ENCODE measurements around the gene PARP2. TPM values are rescaled to one million over a fixed set of nuclear protein-coding genes. Genes with fewer than 3 reads are reported as not detected.

The PARP2 gene
- total and polyA plus RNA-seq, 2 of the 8 experiments (the other 6 are each of a cell fraction or from before 2014, with no cell fraction given) = 27.7 to 41.7 TPM

- Histone ChIP-seq H3K9ac (replicated peaks in 1 of 4; ENCODE audit: extremely low read depth in 1 of 4, low read depth in 3 of 4, low read length in 3 of 4) (no peak overlapping the region), H3K23me2 (ENCODE audit: low read depth, low read length) (no peaks in the 10 kb centered on the region), H2BK120ac (replicated peaks; ENCODE audit: low read depth, low read length) (no peak overlapping the region), H3K27ac (ENCODE audit: low read depth, low read length) (no peak overlapping the region), H3K79me2 (ENCODE audit: control insufficient read depth in 1 of 2, insufficient read depth in 2 of 2, low read length in 2 of 2) (no peaks in the 10 kb centered on the region), H4K20me1 (replicated peaks in 1 of 2; ENCODE audit: control insufficient read depth in 1 of 2, insufficient read depth in 2 of 2, low read length in 2 of 2) (peaks cover 2 to 3% of the 10 kb centered on the region in 2 experiments), H3K79me1 (ENCODE audit: low read depth, low read length) (no peaks in the 10 kb centered on the region), H2BK15ac (ENCODE audit: low read length) (no peak overlapping the region), H3K4me2 (ENCODE audit: insufficient read depth in 1 of 2, low read depth in 2 of 2, low read length in 2 of 2) (no peak overlapping the region), H4K91ac (replicated peaks; ENCODE audit: insufficient read length, low read length) (no peak overlapping the region), H2BK5ac (ENCODE audit: low read depth, low read length) (no peak overlapping the region), H3K18ac (ENCODE audit: extremely low read depth, low read length) (no peak overlapping the region), H2AFZ (ENCODE audit: low read length) (no peak overlapping the region), H3K36me3 (ENCODE audit: control insufficient read depth in 2 of 4, insufficient read depth in 4 of 4, low read length in 3 of 4) (peaks cover 3 to 23% (median 15%) of the 10 kb centered on the region in 4 experiments; a peak in 5 of 8 replicates), H3K4me3 (ENCODE audit: extremely low read depth in 1 of 4, insufficient read depth in 2 of 4, low read depth in 3 of 4, low read length in 4 of 4) (no peak overlapping the region), H4K5ac (ENCODE audit: insufficient read length, low read depth, low read length) (no peak overlapping the region), H3K9me3 (ENCODE audit: insufficient read depth in 2 of 2, low read depth in 1 of 2, low read length in 1 of 2) (no peaks in the 10 kb centered on the region), H3K27me3 (replicated peaks in 1 of 4; ENCODE audit: control insufficient read depth in 3 of 4, extremely low read depth in 1 of 4, insufficient read depth in 3 of 4, low read length in 3 of 4) (no peaks in the 10 kb centered on the region; a peak in 1 of 7 replicates), H3K14ac (ENCODE audit: insufficient read length) (no peak overlapping the region), H3K56ac (replicated peaks; ENCODE audit: insufficient read length, low read depth, low read length) (no peak overlapping the region), H3K4ac (replicated peaks; ENCODE audit: insufficient read length, low read depth, low read length) (no peak overlapping the region), H2BK20ac (ENCODE audit: low read length) (no peak overlapping the region), H3K23ac (ENCODE audit: insufficient read length) (no peak overlapping the region), H2BK12ac (ENCODE audit: low read depth, low read length) (no peak overlapping the region), H4K8ac (ENCODE audit: extremely low read depth, insufficient read depth, low read length) (no peak overlapping the region; the same call in 1 of the 2 replicates), H3K4me1 (replicated peaks in 1 of 4; ENCODE audit: control insufficient read depth in 3 of 4, insufficient read depth in 4 of 4, low read length in 3 of 4) (no peaks in the 10 kb centered on the region), H2AK5ac (ENCODE audit: low read depth, low read length) (no peak overlapping the region)
- DNase-seq (ENCODE audit: low read depth in 1 of 2, low spot score in 2 of 2) (no peak), FAIRE-seq (no peak)
- ChIA-PET POLR2A (ENCODE audit: partially characterized antibody) (interaction anchor here (0.7 to 1.0 kb wide), 2 partner anchors 13 to 25 kb away, joined by 3 to 5 read pairs; no protein-coding TSS in a partner anchor), CTCF (ENCODE audit: partially characterized antibody) (interaction anchor here (0.8 to 1.5 kb wide), 2 partner anchors 31 to 34 kb away, joined by 4 to 8 read pairs; no protein-coding TSS in a partner anchor)
- WGBS, 2 experiments (ENCODE audit: extremely low coverage in 1 of 2, insufficient coverage in 1 of 2, insufficient read length in 1 of 2, insufficient replicate concordance in 2 of 2, low coverage in 1 of 2, low lambda C conversion rate in 2 of 2, missing lambda C conversion rate in 1 of 2) = 87% methylated on average over 7 of the region's 7 CpGs; no CpG with 5 or more reads in 1 of the 2 experiments
- no peak for TF ChIP-seq POLR2AphosphoS5 (IDR thresholded peaks at IDR 0.05; ENCODE audit: low read depth, low read length)
- TF ChIP-seq JUND (IDR thresholded peaks at IDR 0.05; ENCODE audit: low read length) = no peak
- no peak for TF ChIP-seq BCL11A (IDR thresholded peaks at IDR 0.05; ENCODE audit: low read depth in 2 of 2, low read length in 2 of 2)
- TF ChIP-seq ZNF274 (IDR thresholded peaks at IDR 0.05; ENCODE audit: borderline replicate concordance, extremely low read depth, low read length) = no peak
- no peak for TF ChIP-seq KDM1A (IDR thresholded peaks at IDR 0.05; ENCODE audit: borderline replicate concordance, low read length)
- no peak for TF ChIP-seq SUZ12 (IDR thresholded peaks at IDR 0.05; ENCODE audit: low read length)
- no peak for TF ChIP-seq POLR2A (IDR thresholded peaks at IDR 0.05; ENCODE audit: control extremely low read depth in 1 of 2, low read depth in 2 of 2, low read length in 2 of 2)
- no peak for TF ChIP-seq TBP (IDR thresholded peaks at IDR 0.05; ENCODE audit: low read depth, low read length)
- TF ChIP-seq RNF2 (IDR thresholded peaks at IDR 0.05; ENCODE audit: borderline replicate concordance, low read depth, low read length, missing control alignments, poor library complexity, severe bottlenecking) = no peak
- TF ChIP-seq, protein P1, sequence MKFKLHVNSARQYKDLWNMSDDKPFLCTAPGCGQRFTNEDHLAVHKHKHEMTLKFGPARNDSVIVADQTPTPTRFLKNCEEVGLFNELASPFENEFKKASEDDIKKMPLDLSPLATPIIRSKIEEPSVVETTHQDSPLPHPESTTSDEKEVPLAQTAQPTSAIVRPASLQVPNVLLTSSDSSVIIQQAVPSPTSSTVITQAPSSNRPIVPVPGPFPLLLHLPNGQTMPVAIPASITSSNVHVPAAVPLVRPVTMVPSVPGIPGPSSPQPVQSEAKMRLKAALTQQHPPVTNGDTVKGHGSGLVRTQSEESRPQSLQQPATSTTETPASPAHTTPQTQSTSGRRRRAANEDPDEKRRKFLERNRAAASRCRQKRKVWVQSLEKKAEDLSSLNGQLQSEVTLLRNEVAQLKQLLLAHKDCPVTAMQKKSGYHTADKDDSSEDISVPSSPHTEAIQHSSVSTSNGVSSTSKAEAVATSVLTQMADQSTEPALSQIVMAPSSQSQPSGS (IDR thresholded peaks at IDR 0.05; ENCODE audit: low read length) = no peak
- TF ChIP-seq USF2 (IDR thresholded peaks at IDR 0.05; ENCODE audit: low read length) = no peak
Observed at GRCh38 chr14:20381341-20381740, 37.9 kb downstream of the PARP2 start.

All from H1 (cell line).